HEK293 (cell line): ENCODE data around the gene IGLON5.

Experiments
- CTCF ChIA-PET: fragments of 350-600 bp; formaldehyde crosslinking; extraction: SDS; loops from one replicate; lab custom pipeline; 2021; ENCODE audit warnings: antibody characterized with exemption; lab: Yijun Ruan, JAX
- POLR2A ChIA-PET: fragments of 300-600 bp; formaldehyde crosslinking; extraction: SDS; loops from one replicate; lab custom pipeline; 2020; ENCODE audit warnings: antibody characterized with exemption, inconsistent platforms; lab: Yijun Ruan, JAX
- H3K27ac ChIP-seq: fragments of 200-500 bp; sonication (Bioruptor generic); 2 replicates; pipeline ENCODE4 v1.5.1; 2014; ENCODE audit warnings: low read depth, low read length, control low read depth, inconsistent platforms; ENCODE audit errors: extremely low read depth
- H3K36me3 ChIP-seq, 2 experiments: fragments of 200-500 bp in 1 of 2; sonication (Bioruptor generic) in 1 of 2; 1 replicate in 1 of 2; 2 replicates in 1 of 2; pipeline ENCODE4 v1.5.1; 2014 to 2017; ENCODE audit warnings: inconsistent platforms in 2 of 2, low read length in 2 of 2; ENCODE audit not compliant: control insufficient read depth in 2 of 2, insufficient read depth in 1 of 2
- H3K4me1 ChIP-seq: fragments of 200-500 bp; sonication (Bioruptor generic); 2 replicates; pipeline ENCODE4 v1.5.1; 2014; ENCODE audit warnings: mild to moderate bottlenecking, low read length, inconsistent platforms; ENCODE audit not compliant: control insufficient read depth, insufficient read depth
- H3K4me3 ChIP-seq: 2 replicates; pipeline ENCODE4 v1.5.1; 2011; ENCODE audit warnings: low read depth, mild to moderate bottlenecking, control low read depth, low read length, moderate library complexity
- H3K9me3 ChIP-seq: fragments of 200-500 bp; sonication (Bioruptor generic); 2 replicates; pipeline ENCODE4 v1.5.1; 2014; ENCODE audit warnings: low read depth, low read length, inconsistent platforms; ENCODE audit not compliant: control insufficient read depth, insufficient read depth
- FEZF1 ChIP-seq: fragments of 450-650 bp; formaldehyde crosslinking; IDR thresholded peaks from 2 replicates; pipeline ENCODE4 v1.5.1; 2016; ENCODE audit warnings: missing biosample characterization, missing genetic modification characterization
- GLI2 ChIP-seq: fragments of 450-650 bp; formaldehyde crosslinking; IDR thresholded peaks from 2 replicates; pipeline ENCODE4; 2017; ENCODE audit warnings: missing biosample characterization, missing genetic modification characterization, low read depth, borderline replicate concordance
- KLF7 ChIP-seq: fragments of 450-650 bp; formaldehyde crosslinking; IDR thresholded peaks from 2 replicates; pipeline ENCODE4 v1.5.1; 2016; ENCODE audit warnings: missing biosample characterization, missing genetic modification characterization, borderline replicate concordance
- KLF8 ChIP-seq: fragments of 450-650 bp; formaldehyde crosslinking; IDR thresholded peaks from 2 replicates; pipeline ENCODE4 v1.5.1; 2016; ENCODE audit warnings: missing biosample characterization, missing genetic modification characterization
- SALL2 ChIP-seq: fragments of 450-650 bp; formaldehyde crosslinking; IDR thresholded peaks from 2 replicates; pipeline ENCODE4 v1.5.0; 2017; ENCODE audit warnings: missing biosample characterization, mild to moderate bottlenecking, missing genetic modification characterization, borderline replicate concordance
- TCF7L2 ChIP-seq: IDR thresholded peaks from 2 replicates; pipeline ENCODE4 v1.6.1; 2011; ENCODE audit warnings: low read depth, mild to moderate bottlenecking, inconsistent platforms, low read length, moderate library complexity, borderline replicate concordance
- WT1 ChIP-seq: fragments of 450-650 bp; formaldehyde crosslinking; IDR thresholded peaks from 2 replicates; pipeline ENCODE4 v1.5.1; 2016; ENCODE audit warnings: missing biosample characterization, missing genetic modification characterization
- ZBTB7A ChIP-seq: fragments of 450-650 bp; formaldehyde crosslinking; IDR thresholded peaks from 2 replicates; pipeline ENCODE4 v1.5.1; 2016; ENCODE audit warnings: low read depth, missing biosample characterization, missing genetic modification characterization
- ZFP41 ChIP-seq: fragments of 450-650 bp; formaldehyde crosslinking; IDR thresholded peaks from 2 replicates; pipeline ENCODE4 v1.5.1; 2016; ENCODE audit warnings: missing biosample characterization, missing genetic modification characterization, borderline replicate concordance
- ZFP69B ChIP-seq: fragments of 450-650 bp; formaldehyde crosslinking; IDR thresholded peaks from 2 replicates; pipeline ENCODE4 v1.5.1; 2016; ENCODE audit warnings: missing biosample characterization, missing genetic modification characterization
- ZNF114 ChIP-seq: fragments of 450-650 bp; formaldehyde crosslinking; IDR thresholded peaks from 2 replicates; pipeline ENCODE4 v1.5.0; 2017; ENCODE audit warnings: missing biosample characterization, missing genetic modification characterization
- ZNF302 ChIP-seq: fragments of 450-650 bp; formaldehyde crosslinking; IDR thresholded peaks from 2 replicates; pipeline ENCODE4 v1.5.1; 2016; ENCODE audit warnings: missing biosample characterization, missing genetic modification characterization, low read depth
- ZNF341 ChIP-seq: fragments of 450-650 bp; formaldehyde crosslinking; IDR thresholded peaks from 2 replicates; pipeline ENCODE4; 2016; ENCODE audit warnings: low read depth, missing biosample characterization, missing genetic modification characterization
- ZNF350 ChIP-seq: fragments of 450-650 bp; formaldehyde crosslinking; IDR thresholded peaks from 2 replicates; pipeline ENCODE4 v1.5.0; 2017; ENCODE audit warnings: missing biosample characterization, mild to moderate bottlenecking, missing genetic modification characterization
- ZNF354C ChIP-seq: fragments of 450-650 bp; formaldehyde crosslinking; IDR thresholded peaks from 2 replicates; pipeline ENCODE4 v1.5.1; 2016; ENCODE audit warnings: missing biosample characterization, missing genetic modification characterization, low read depth, borderline replicate concordance
- ZNF549 ChIP-seq: fragments of 450-650 bp; IDR thresholded peaks from 2 replicates; pipeline ENCODE4 v1.5.1; 2018; ENCODE audit warnings: missing biosample characterization, missing genetic modification characterization, mild to moderate bottlenecking, inconsistent platforms, moderate library complexity
- TF ChIP-seq, protein P1 (sequence below): fragments of 450-650 bp; formaldehyde crosslinking; IDR thresholded peaks from 2 replicates; pipeline ENCODE4 v1.5.1; 2016; ENCODE audit warnings: missing biosample characterization, missing genetic modification characterization, borderline replicate concordance
- TF ChIP-seq, protein P2 (sequence below): fragments of 450-650 bp; formaldehyde crosslinking; IDR thresholded peaks from 2 replicates; pipeline ENCODE4 v1.5.1; 2016; ENCODE audit warnings: missing biosample characterization, missing genetic modification characterization, borderline replicate concordance
- TF ChIP-seq, protein P3 (sequence below): fragments of 450-650 bp; formaldehyde crosslinking; IDR thresholded peaks from 2 replicates; pipeline ENCODE4 v1.5.1; 2016; ENCODE audit warnings: missing biosample characterization, missing genetic modification characterization

The IGLON5 gene

GRCh38 chr19:51372021-51372648 lies 60.7 kb downstream of the IGLON5 start:
- Histone ChIP-seq H3K4me3 (no peak overlapping the region), H3K9me3 (no peaks in the 10 kb centered on the region), H3K36me3 (no peaks in the 10 kb centered on the region), H3K27ac (no peak overlapping the region), H3K4me1 (no peaks in the 10 kb centered on the region; the same call in 1 of the 2 replicates)
- TF ChIP-seq, protein P1, sequence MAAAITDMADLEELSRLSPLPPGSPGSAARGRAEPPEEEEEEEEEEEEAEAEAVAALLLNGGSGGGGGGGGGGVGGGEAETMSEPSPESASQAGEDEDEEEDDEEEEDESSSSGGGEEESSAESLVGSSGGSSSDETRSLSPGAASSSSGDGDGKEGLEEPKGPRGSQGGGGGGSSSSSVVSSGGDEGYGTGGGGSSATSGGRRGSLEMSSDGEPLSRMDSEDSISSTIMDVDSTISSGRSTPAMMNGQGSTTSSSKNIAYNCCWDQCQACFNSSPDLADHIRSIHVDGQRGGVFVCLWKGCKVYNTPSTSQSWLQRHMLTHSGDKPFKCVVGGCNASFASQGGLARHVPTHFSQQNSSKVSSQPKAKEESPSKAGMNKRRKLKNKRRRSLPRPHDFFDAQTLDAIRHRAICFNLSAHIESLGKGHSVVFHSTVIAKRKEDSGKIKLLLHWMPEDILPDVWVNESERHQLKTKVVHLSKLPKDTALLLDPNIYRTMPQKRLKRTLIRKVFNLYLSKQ (tag by site-specific recombination), result no peak
- ChIA-PET POLR2A (interaction anchor here (0.9 kb wide), 1 partner anchor 33 kb away, joined by 4 read pairs; no protein-coding TSS in a partner anchor), CTCF (interaction anchor here (1.2 kb wide), 2 partner anchors 34 to 100 kb away, joined by 3 to 4 read pairs; no protein-coding TSS in a partner anchor)

- no peak within 1 kb of the TSS for H3K4me3 ChIP-seq
- H3K36me3 ChIP-seq, result no peaks in the 10 kb centered on the region
- CTCF ChIA-PET, result interaction anchor here (1.2 kb wide), 2 partner anchors 35 to 100 kb away, joined by 3 to 4 read pairs; no protein-coding TSS in a partner anchor
- POLR2A ChIA-PET, result interaction anchor here (0.5 to 0.9 kb wide), 2 partner anchors 33 to 765 kb away, joined by 3 to 4 read pairs; no protein-coding TSS in a partner anchor
- no peaks in the 10 kb centered on the region for H3K9me3 ChIP-seq
- H3K27ac ChIP-seq, result no peak within 1 kb of the TSS
- no peaks in the 10 kb centered on the region; the same call in 1 of the 2 replicates for H3K4me1 ChIP-seq
- TF ChIP-seq, protein P2, sequence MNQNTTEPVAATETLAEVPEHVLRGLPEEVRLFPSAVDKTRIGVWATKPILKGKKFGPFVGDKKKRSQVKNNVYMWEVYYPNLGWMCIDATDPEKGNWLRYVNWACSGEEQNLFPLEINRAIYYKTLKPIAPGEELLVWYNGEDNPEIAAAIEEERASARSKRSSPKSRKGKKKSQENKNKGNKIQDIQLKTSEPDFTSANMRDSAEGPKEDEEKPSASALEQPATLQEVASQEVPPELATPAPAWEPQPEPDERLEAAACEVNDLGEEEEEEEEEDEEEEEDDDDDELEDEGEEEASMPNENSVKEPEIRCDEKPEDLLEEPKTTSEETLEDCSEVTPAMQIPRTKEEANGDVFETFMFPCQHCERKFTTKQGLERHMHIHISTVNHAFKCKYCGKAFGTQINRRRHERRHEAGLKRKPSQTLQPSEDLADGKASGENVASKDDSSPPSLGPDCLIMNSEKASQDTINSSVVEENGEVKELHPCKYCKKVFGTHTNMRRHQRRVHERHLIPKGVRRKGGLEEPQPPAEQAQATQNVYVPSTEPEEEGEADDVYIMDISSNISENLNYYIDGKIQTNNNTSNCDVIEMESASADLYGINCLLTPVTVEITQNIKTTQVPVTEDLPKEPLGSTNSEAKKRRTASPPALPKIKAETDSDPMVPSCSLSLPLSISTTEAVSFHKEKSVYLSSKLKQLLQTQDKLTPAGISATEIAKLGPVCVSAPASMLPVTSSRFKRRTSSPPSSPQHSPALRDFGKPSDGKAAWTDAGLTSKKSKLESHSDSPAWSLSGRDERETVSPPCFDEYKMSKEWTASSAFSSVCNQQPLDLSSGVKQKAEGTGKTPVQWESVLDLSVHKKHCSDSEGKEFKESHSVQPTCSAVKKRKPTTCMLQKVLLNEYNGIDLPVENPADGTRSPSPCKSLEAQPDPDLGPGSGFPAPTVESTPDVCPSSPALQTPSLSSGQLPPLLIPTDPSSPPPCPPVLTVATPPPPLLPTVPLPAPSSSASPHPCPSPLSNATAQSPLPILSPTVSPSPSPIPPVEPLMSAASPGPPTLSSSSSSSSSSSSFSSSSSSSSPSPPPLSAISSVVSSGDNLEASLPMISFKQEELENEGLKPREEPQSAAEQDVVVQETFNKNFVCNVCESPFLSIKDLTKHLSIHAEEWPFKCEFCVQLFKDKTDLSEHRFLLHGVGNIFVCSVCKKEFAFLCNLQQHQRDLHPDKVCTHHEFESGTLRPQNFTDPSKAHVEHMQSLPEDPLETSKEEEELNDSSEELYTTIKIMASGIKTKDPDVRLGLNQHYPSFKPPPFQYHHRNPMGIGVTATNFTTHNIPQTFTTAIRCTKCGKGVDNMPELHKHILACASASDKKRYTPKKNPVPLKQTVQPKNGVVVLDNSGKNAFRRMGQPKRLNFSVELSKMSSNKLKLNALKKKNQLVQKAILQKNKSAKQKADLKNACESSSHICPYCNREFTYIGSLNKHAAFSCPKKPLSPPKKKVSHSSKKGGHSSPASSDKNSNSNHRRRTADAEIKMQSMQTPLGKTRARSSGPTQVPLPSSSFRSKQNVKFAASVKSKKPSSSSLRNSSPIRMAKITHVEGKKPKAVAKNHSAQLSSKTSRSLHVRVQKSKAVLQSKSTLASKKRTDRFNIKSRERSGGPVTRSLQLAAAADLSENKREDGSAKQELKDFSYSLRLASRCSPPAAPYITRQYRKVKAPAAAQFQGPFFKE (tag by site-specific recombination), result no peak
- TF ChIP-seq ZNF114 (tag by site-specific recombination) (no peak), ZNF302 (tag by site-specific recombination) (no peak), ZBTB7A (tag by site-specific recombination) (no peak), ZFP69B (tag by site-specific recombination) (no peak), TCF7L2 (no peak), FEZF1 (tag by site-specific recombination) (no peak)
These were observed 61.4 kb downstream of the IGLON5 start, which contains the start of gene NKG7 for GRCh38 chr19:51372649-51373504. Gene NKG7 (minus strand): TSS chr19:51372654. CDS start chr19:51372535, 119 bp downstream.

DNA sequence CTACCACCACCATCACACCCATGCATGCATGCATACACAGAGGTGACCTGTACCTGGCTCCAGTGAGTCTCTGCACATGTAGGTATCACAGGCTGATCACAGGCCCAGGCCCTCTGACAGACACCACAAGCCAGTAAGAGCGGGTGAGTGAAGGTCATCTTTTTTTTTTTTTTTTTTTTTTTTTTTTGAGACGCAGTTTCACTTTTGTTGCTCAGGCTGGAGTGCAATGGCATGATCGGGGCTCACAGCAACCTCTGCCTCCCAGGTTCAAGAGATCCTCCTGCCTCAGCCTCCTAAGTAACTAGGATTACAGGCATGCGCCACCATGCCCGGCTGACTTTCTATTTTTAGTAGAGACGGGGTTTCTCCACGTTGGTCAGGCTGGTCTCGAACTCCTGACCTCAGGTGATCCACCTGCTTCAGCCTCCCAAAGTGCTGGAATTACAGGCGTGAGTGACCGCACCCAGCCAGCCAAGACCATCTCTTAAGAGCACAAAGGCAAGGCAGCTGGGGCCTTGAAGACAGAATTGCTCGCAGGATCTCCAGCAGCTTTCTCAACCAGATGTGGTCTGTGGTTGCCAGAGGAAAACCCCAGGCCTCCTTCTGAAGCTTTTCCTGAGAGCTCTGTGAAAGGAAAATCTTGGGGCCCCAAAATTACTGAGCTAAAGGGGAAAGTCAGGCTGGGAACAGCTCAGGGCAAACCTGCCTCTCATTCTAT lies 64.2 kb downstream of the IGLON5 start:
- no peaks in the 10 kb centered on the region for H3K9me3 ChIP-seq
- H3K27ac ChIP-seq, result no peak overlapping the region
- H3K4me1 ChIP-seq, result no peaks in the 10 kb centered on the region
- H3K4me3 ChIP-seq, result no peak overlapping the region
- no peaks in the 10 kb centered on the region for H3K36me3 ChIP-seq
- ChIA-PET POLR2A (no interaction called here), CTCF (no interaction called here)
- TF ChIP-seq ZNF341 (tag by site-specific recombination) (no peak), KLF8 (no peak), ZNF549 (no peak), KLF7 (no peak), ZFP41 (no peak), SALL2 (tag by site-specific recombination) (no peak), ZNF350 (tag by site-specific recombination) (no peak), ZNF354C (tag by site-specific recombination) (no peak), WT1 (tag by site-specific recombination) (no peak), GLI2 (tag by site-specific recombination) (no peak)
- TF ChIP-seq, protein P3, sequence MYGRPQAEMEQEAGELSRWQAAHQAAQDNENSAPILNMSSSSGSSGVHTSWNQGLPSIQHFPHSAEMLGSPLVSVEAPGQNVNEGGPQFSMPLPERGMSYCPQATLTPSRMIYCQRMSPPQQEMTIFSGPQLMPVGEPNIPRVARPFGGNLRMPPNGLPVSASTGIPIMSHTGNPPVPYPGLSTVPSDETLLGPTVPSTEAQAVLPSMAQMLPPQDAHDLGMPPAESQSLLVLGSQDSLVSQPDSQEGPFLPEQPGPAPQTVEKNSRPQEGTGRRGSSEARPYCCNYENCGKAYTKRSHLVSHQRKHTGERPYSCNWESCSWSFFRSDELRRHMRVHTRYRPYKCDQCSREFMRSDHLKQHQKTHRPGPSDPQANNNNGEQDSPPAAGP (tag by site-specific recombination), result no peak
